ENCODE results near the gene ZNF20. TPM values are rescaled to one million over a fixed set of nuclear protein-coding genes. Genes with fewer than 3 reads are reported as not detected.

ZNF20 gene
- total and polyA plus RNA-seq, 9 of the 15 experiments (the other 6 are each of a cell fraction or from before 2014, with no cell fraction given): 1.4 to 3.7 (median 3.1) TPM

DNA sequence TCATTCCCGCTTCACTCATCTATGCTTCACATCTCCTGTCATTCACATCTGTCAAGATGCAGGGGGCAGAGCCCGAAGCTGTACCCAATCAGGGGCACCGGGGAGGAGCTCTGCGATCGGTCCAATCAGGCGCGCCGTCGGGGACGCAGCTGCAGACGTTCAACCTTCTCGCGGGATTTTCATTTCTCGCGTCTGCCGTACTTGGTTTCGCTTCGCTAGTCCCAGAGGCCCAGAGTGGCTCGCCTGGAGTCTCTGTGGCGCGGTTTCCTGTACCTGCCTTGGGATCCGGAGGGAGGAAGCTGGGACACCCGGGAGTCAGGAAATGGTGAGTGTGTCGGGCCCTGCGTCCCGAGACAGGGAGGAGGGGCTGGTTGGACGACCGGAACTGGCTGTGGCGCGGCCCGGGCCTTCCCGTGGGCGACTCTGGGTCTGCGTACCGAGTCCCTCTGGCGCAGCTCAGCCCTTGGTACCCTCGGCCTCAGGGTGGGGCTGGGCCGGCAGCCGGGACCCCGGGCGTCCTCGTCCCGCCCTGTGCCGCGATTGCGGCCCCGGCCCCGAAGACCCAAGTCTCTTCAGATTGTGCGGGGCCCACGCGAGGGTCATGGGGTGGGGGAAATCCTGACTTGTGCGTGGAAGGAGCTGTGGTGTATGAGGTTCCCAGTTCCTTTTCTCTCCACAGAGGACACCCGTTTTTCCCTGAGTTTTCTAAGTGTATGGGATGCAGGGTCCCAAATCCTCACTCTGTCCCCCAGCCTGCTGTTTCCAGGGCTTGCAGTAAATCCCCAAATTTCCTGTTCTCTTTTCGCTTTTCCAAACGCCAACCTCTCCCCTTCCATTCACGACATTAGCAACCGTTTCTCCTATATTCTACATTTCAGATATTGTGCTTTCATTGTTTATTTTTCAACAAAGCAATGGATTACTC is 23.0 kb upstream of the ZNF20 start, which contains the start of gene ZNF136 (continued):
- TF ChIP-seq DIDO1 (tag; IDR thresholded peaks at IDR 0.05; ENCODE audit: low read depth): peak; percentile 6; the same call in 1 of the 2 replicates
- TF ChIP-seq ZNF197 (CRISPR knock-in tag; IDR thresholded peaks at IDR 0.05; ENCODE audit: low read depth): no peak
- peak; percentile 74 to 79 for TF ChIP-seq NRF1 (conservative IDR thresholded peaks at IDR 0.05 in 1 of 2, IDR thresholded peaks at IDR 0.05 in 1 of 2)
- TF ChIP-seq, protein P1, sequence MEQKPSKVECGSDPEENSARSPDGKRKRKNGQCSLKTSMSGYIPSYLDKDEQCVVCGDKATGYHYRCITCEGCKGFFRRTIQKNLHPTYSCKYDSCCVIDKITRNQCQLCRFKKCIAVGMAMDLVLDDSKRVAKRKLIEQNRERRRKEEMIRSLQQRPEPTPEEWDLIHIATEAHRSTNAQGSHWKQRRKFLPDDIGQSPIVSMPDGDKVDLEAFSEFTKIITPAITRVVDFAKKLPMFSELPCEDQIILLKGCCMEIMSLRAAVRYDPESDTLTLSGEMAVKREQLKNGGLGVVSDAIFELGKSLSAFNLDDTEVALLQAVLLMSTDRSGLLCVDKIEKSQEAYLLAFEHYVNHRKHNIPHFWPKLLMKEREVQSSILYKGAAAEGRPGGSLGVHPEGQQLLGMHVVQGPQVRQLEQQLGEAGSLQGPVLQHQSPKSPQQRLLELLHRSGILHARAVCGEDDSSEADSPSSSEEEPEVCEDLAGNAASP (IDR thresholded peaks at IDR 0.05): no peak
- no peak for TF ChIP-seq CHCHD3 (CRISPR knock-in tag; IDR thresholded peaks at IDR 0.05)
- no peak for TF ChIP-seq MECOM (CRISPR knock-in tag; IDR thresholded peaks at IDR 0.05)
- TF ChIP-seq, protein P2, sequence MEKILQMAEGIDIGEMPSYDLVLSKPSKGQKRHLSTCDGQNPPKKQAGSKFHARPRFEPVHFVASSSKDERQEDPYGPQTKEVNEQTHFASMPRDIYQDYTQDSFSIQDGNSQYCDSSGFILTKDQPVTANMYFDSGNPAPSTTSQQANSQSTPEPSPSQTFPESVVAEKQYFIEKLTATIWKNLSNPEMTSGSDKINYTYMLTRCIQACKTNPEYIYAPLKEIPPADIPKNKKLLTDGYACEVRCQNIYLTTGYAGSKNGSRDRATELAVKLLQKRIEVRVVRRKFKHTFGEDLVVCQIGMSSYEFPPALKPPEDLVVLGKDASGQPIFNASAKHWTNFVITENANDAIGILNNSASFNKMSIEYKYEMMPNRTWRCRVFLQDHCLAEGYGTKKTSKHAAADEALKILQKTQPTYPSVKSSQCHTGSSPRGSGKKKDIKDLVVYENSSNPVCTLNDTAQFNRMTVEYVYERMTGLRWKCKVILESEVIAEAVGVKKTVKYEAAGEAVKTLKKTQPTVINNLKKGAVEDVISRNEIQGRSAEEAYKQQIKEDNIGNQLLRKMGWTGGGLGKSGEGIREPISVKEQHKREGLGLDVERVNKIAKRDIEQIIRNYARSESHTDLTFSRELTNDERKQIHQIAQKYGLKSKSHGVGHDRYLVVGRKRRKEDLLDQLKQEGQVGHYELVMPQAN (IDR thresholded peaks at IDR 0.05; ENCODE audit: borderline replicate concordance): 0 out of 2 replicates have a peak, but pooled peaks have one; percentile 16
- peak; percentile 83 for TF ChIP-seq POLR2A (conservative IDR thresholded peaks at IDR 0.05)
- 0 out of 2 replicates have a peak, but pooled peaks have one; percentile 52 for TF ChIP-seq SRSF1 (IDR thresholded peaks at IDR 0.05; ENCODE audit: low read depth, low read length)
- peak; percentile 81 for TF ChIP-seq CXXC5 (CRISPR knock-in tag; IDR thresholded peaks at IDR 0.05)
- no peak for TF ChIP-seq MCM7 (IDR thresholded peaks at IDR 0.05)
- TF ChIP-seq, protein P3, sequence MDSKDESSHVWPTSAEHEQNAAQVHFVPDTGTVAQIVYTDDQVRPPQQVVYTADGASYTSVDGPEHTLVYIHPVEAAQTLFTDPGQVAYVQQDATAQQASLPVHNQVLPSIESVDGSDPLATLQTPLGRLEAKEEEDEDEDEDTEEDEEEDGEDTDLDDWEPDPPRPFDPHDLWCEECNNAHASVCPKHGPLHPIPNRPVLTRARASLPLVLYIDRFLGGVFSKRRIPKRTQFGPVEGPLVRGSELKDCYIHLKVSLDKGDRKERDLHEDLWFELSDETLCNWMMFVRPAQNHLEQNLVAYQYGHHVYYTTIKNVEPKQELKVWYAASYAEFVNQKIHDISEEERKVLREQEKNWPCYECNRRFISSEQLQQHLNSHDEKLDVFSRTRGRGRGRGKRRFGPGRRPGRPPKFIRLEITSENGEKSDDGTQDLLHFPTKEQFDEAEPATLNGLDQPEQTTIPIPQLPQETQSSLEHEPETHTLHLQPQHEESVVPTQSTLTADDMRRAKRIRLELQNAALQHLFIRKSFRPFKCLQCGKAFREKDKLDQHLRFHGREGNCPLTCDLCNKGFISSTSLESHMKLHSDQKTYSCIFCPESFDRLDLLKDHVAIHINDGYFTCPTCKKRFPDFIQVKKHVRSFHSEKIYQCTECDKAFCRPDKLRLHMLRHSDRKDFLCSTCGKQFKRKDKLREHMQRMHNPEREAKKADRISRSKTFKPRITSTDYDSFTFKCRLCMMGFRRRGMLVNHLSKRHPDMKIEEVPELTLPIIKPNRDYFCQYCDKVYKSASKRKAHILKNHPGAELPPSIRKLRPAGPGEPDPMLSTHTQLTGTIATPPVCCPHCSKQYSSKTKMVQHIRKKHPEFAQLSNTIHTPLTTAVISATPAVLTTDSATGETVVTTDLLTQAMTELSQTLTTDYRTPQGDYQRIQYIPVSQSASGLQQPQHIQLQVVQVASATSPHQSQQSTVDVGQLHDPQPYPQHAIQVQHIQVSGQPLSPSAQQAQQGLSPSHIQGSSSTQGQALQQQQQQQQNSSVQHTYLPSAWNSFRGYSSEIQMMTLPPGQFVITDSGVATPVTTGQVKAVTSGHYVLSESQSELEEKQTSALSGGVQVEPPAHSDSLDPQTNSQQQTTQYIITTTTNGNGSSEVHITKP (IDR thresholded peaks at IDR 0.05; ENCODE audit: partially characterized antibody): peak; percentile 16
- TF ChIP-seq DDX20 (tag; IDR thresholded peaks at IDR 0.05; ENCODE audit: low read depth): no peak
- no peak for TF ChIP-seq RBM14 (IDR thresholded peaks at IDR 0.05; ENCODE audit: borderline replicate concordance, insufficient read depth, low read depth, low read length)
- 0 out of 2 replicates have a peak, but pooled peaks have one; percentile 23 for TF ChIP-seq ELF2 (CRISPR knock-in tag; IDR thresholded peaks at IDR 0.05)
- no peak for TF ChIP-seq NR2F6 (CRISPR knock-in tag; IDR thresholded peaks at IDR 0.05)
- TF ChIP-seq RBM25 (IDR thresholded peaks at IDR 0.05; ENCODE audit: low read depth, low read length, severe bottlenecking): peak; percentile 76
- TF ChIP-seq PHF8 (IDR thresholded peaks at IDR 0.05; ENCODE audit: borderline replicate concordance, low read length): peak; percentile 91
- TF ChIP-seq ETV5 (CRISPR knock-in tag; IDR thresholded peaks at IDR 0.05; ENCODE audit: low read depth): peak; percentile 66
- TF ChIP-seq FOXA3 (CRISPR knock-in tag; conservative IDR thresholded peaks at IDR 0.05 in 1 of 2, IDR thresholded peaks at IDR 0.05 in 1 of 2): no peak
- no peak for TF ChIP-seq SMAD3 (CRISPR knock-in tag; conservative IDR thresholded peaks at IDR 0.05)
